HCT116 (cell line): ENCODE data around the gene SGF29. TPM values are rescaled to one million over a fixed set of nuclear protein-coding genes. Genes with fewer than 3 reads are reported as not detected.

Experiments used
- ATAC-seq: fragments of 200-7000 bp; cut with Tn5 transposase; 2 replicates; pipeline ENCODE4 v1.9.1; 2020; ENCODE audit warnings: mild to moderate bottlenecking, moderate library complexity
- BruUV-seq: library from RNA; stranded (reverse); fragments of 400-500 nt; replicated peaks from 2 replicates; lab custom pipeline; 2021; lab: Mats Ljungman, UMichigan
- CTCF ChIA-PET: fragments of 300-600 bp; sonication (Branson Sonifier 250); formaldehyde crosslinking; loops from one replicate; lab custom pipeline; 2021; ENCODE audit warnings: antibody characterized with exemption; lab: Charles Lee
- POLR2A ChIA-PET: fragments of 300-600, 350-600 bp; sonication (Branson Sonifier 250); formaldehyde crosslinking; loops from one replicate; lab custom pipeline; 2021; ENCODE audit warnings: antibody characterized with exemption; lab: Charles Lee
- RAD21 ChIA-PET, 2 experiments: fragments of 300-600 bp; sonication (Branson Sonifier 250); formaldehyde crosslinking; loops; one replicate each; lab custom pipeline; 2023; ENCODE audit warnings: low total read pairs in 2 of 2; ENCODE audit not compliant: uncharacterized antibody in 2 of 2, unreplicated experiment in 2 of 2, low non-redundant PET in 1 of 2; lab: Charles Lee
- DNase-seq: peaks from one replicate; pipeline ENCODE4 v3.0.0-alpha.2; 2010; ENCODE audit warnings: low read depth, low spot score
- H2AFZ ChIP-seq: fragments of 200-600 bp; shearing (Covaris generic), sonication (generic); 2 replicates; pipeline ENCODE4 v1.6.1; 2017; ENCODE audit warnings: low read depth, mixed run types, mixed read lengths, antibody characterized with exemption, low read length; ENCODE audit not compliant: poor library complexity, severe bottlenecking
- H3K27ac ChIP-seq: 2 replicates; pipeline ENCODE4 v1.5.1; 2012; ENCODE audit warnings: low read depth, low read length
- H3K27me3 ChIP-seq: fragments of 200-600 bp; sonication (generic); 2 replicates; pipeline ENCODE4 v1.6.1; 2016; ENCODE audit warnings: mixed run types, low read length, mixed read lengths; ENCODE audit not compliant: insufficient read depth
- H3K36me3 ChIP-seq, 2 experiments: fragments of 200-500 bp in 1 of 2; fragments of 200-600 bp in 1 of 2; sonication (Bioruptor generic) in 1 of 2; sonication (generic) in 1 of 2; 2 replicates each; pipeline versions ENCODE4 v1.5.1 to v1.6.1; 2014 to 2016; ENCODE audit warnings: low read length in 2 of 2, inconsistent platforms in 1 of 2, mixed read lengths in 1 of 2, mixed run types in 1 of 2; ENCODE audit not compliant: insufficient read depth in 2 of 2, control insufficient read depth in 1 of 2
- H3K4me1 ChIP-seq, 2 experiments: fragments of 200-600 bp in 1 of 2; sonication (generic) in 1 of 2; 2 replicates each; pipeline versions ENCODE4 v1.5.1 to v1.6.1; 2012 to 2017; ENCODE audit warnings: low read length in 2 of 2, inconsistent platforms in 1 of 2, mild to moderate bottlenecking in 1 of 2, mixed read lengths in 1 of 2, mixed run types in 1 of 2, moderate library complexity in 1 of 2; ENCODE audit not compliant: insufficient read depth in 2 of 2, control insufficient read depth in 1 of 2
- H3K4me2 ChIP-seq: fragments of 200-600 bp; sonication (generic); 2 replicates; pipeline ENCODE4 v1.6.1; 2017; ENCODE audit warnings: mixed run types, low read length, mixed read lengths
- H3K4me3 ChIP-seq, 2 experiments: fragments of 200-600 bp in 1 of 2; sonication (generic) in 1 of 2; replicated peaks in 1 of 2; 2 replicates each; pipeline ENCODE4 v1.5.1; 2011 to 2016; ENCODE audit warnings: low read length in 2 of 2, control low read depth in 1 of 2, low read depth in 1 of 2, mild to moderate bottlenecking in 1 of 2, mixed read lengths in 1 of 2, mixed run types in 1 of 2
- H3K79me2 ChIP-seq: fragments of 200-600 bp; sonication (generic); 2 replicates; pipeline ENCODE4 v1.6.1; 2017; ENCODE audit warnings: mild to moderate bottlenecking, mixed run types, low read length, moderate library complexity, mixed read lengths; ENCODE audit not compliant: insufficient read depth
- H3K9ac ChIP-seq: fragments of 200-600 bp; sonication (generic); 2 replicates; pipeline ENCODE4 v1.6.1; 2016; ENCODE audit warnings: low read length, mixed read lengths
- H3K9me2 ChIP-seq: fragments of 200-600 bp; sonication (generic), shearing (Covaris generic); 2 replicates; pipeline ENCODE4 v1.6.1; 2017; ENCODE audit warnings: mixed run types, mild to moderate bottlenecking, moderate library complexity; ENCODE audit not compliant: insufficient read depth
- H3K9me3 ChIP-seq, 2 experiments: fragments of 200-500 bp in 1 of 2; fragments of 200-600 bp in 1 of 2; sonication (Bioruptor generic) in 1 of 2; sonication (generic) in 1 of 2; 2 replicates each; pipeline ENCODE4 v1.6.1; 2014 to 2017; ENCODE audit warnings: low read length in 2 of 2, mixed read lengths in 2 of 2, inconsistent platforms in 1 of 2, low read depth in 1 of 2, mild to moderate bottlenecking in 1 of 2, mixed run types in 1 of 2, moderate library complexity in 1 of 2; ENCODE audit not compliant: control insufficient read depth in 1 of 2, insufficient read depth in 1 of 2
- H4K20me1 ChIP-seq: fragments of 200-600 bp; sonication (generic), shearing (Covaris generic); 2 replicates; pipeline ENCODE4 v1.6.1; 2017; ENCODE audit warnings: mixed run types, mild to moderate bottlenecking, moderate library complexity; ENCODE audit not compliant: insufficient read depth
- CBX3 ChIP-seq: IDR thresholded peaks from 2 replicates; pipeline ENCODE4 v1.6.1; 2012; ENCODE audit warnings: low read depth
- CEBPB ChIP-seq: IDR thresholded peaks from 2 replicates; pipeline ENCODE4 v1.6.1; 2012; ENCODE audit warnings: low read depth
- EGR1 ChIP-seq: IDR thresholded peaks from 2 replicates; pipeline ENCODE4 v1.6.1; 2012; ENCODE audit warnings: low read depth
- ELF1 ChIP-seq: IDR thresholded peaks from 2 replicates; pipeline ENCODE4 v1.6.1; 2012; ENCODE audit warnings: low read depth, borderline replicate concordance
- EZH2phosphoT487 ChIP-seq: fragments of 200-600 bp; IDR thresholded peaks from 2 replicates; pipeline ENCODE4 v1.6.1; 2018; ENCODE audit warnings: antibody characterized with exemption, borderline replicate concordance
- FOSL1 ChIP-seq: IDR thresholded peaks from 2 replicates; pipeline ENCODE4 v1.6.1; 2012; ENCODE audit warnings: low read depth
- JUND ChIP-seq: IDR thresholded peaks from 2 replicates; pipeline ENCODE4 v1.6.1; 2012
- POLR2A ChIP-seq: IDR thresholded peaks from 2 replicates; pipeline ENCODE4 v1.7.0; 2011; ENCODE audit warnings: borderline replicate concordance; ENCODE audit not compliant: insufficient read depth, insufficient read length; ENCODE audit errors: extremely low read depth
- POLR2AphosphoS5 ChIP-seq: IDR thresholded peaks from 2 replicates; pipeline ENCODE4 v1.6.1; 2011; ENCODE audit warnings: mild to moderate bottlenecking, low read depth, low read length, moderate library complexity
- RAD21 ChIP-seq: IDR thresholded peaks from 2 replicates; pipeline ENCODE4 v1.6.1; 2012; ENCODE audit warnings: low read depth, mild to moderate bottlenecking
- SIN3A ChIP-seq: IDR thresholded peaks from 2 replicates; pipeline ENCODE4 v1.6.1; 2012; ENCODE audit warnings: low read depth
- SRF ChIP-seq: IDR thresholded peaks from 2 replicates; pipeline ENCODE4 v1.6.1; 2012; ENCODE audit warnings: low read depth
- TCF7L2 ChIP-seq: IDR thresholded peaks from 2 replicates; pipeline ENCODE4 v1.7.0; 2011; ENCODE audit warnings: borderline replicate concordance, inconsistent platforms; ENCODE audit not compliant: insufficient read depth, insufficient read length; ENCODE audit errors: extremely low read depth
- YY1 ChIP-seq: IDR thresholded peaks from 2 replicates; pipeline ENCODE4 v1.6.1; 2011; ENCODE audit warnings: low read length, low read depth, moderate library complexity, mild to moderate bottlenecking; ENCODE audit not compliant: insufficient replicate concordance; ENCODE audit errors: extremely low read depth
- ZFX ChIP-seq: fragments of 450-650 bp; IDR thresholded peaks from 2 replicates; pipeline ENCODE4 v1.6.1; 2017
- ZNF274 ChIP-seq: fragments of 200-500 bp; sonication (Bioruptor generic); IDR thresholded peaks from 2 replicates; pipeline ENCODE4 v1.6.1; 2014; ENCODE audit warnings: mild to moderate bottlenecking, low read depth, low read length, inconsistent platforms
- intact Hi-C: fragments of 100-400 bp; cut with micrococcal nuclease; formaldehyde crosslinking; loops from 2 replicates; pipeline ENCODE4 v1.10.0; 2022
- total RNA-seq: library from RNA; stranded (reverse); gene quantifications from one replicate; pipeline ENCODE4 v1.2.1, GENCODE V29; 2021; ENCODE audit not compliant: unreplicated experiment
- TF ChIP-seq, protein P1 (sequence below), 3 experiments: fragments of 200-600 bp in 1 of 3; sonication (generic) in 1 of 3; IDR thresholded peaks in 2 of 3; conservative IDR thresholded peaks in 1 of 3; 2 replicates each; pipeline ENCODE4 v1.5.1; 2012 to 2017; ENCODE audit warnings: low read depth in 2 of 3, low read length in 2 of 3, antibody characterized with exemption in 1 of 3, borderline replicate concordance in 1 of 3, control low read depth in 1 of 3, mild to moderate bottlenecking in 1 of 3, mixed read lengths in 1 of 3, mixed run types in 1 of 3, moderate library complexity in 1 of 3; ENCODE audit not compliant: insufficient read depth in 1 of 3
- TF ChIP-seq, protein P2 (sequence below): IDR thresholded peaks from 2 replicates; pipeline ENCODE4 v1.6.1; 2012
- TF ChIP-seq, protein P3 (sequence below): IDR thresholded peaks from 2 replicates; pipeline ENCODE4 v1.6.1; 2012; ENCODE audit warnings: low read depth
- TF ChIP-seq, protein P4 (sequence below): IDR thresholded peaks from 2 replicates; pipeline ENCODE4 v1.6.1; 2011; ENCODE audit warnings: mild to moderate bottlenecking, low read length, moderate library complexity; ENCODE audit not compliant: insufficient replicate concordance; ENCODE audit errors: extremely low read depth

Gene SGF29
- total RNA-seq, 1 experiment from 2014 or later, result 19.7 TPM

DNA sequence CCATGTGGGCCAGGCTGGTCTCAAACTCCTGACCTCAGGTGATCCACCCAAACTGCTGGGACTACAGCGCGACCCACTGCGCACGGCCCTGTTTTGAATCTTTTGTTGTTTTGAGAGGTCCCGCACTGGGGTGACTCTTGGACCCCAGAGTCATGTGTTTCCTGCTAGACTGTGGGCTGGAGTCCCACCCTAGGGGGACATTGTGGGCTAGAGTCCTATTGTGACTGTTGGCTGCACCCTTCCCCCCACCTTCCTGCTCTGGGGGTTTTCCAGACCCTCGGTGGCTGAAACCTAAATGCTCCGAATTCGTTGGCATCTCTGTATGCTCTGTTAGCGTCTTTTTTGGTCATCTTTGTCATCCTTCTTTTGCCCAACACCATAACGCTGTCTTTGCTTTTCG lies 30.9 kb upstream of the SGF29 start:
- H3K9ac ChIP-seq, result no peak overlapping the region
- H3K27ac ChIP-seq, result no peak overlapping the region
- ATAC-seq (no peak), DNase-seq (no peak)
- no peaks in the 10 kb centered on the region for H3K79me2 ChIP-seq
- BruUV-seq, result no TSS peak
- no peaks in the 10 kb centered on the region for H3K9me3 ChIP-seq
- no peaks in the 10 kb centered on the region for H3K9me2 ChIP-seq
- POLR2A ChIA-PET, result no interaction called here
- CTCF ChIA-PET, result no interaction called here
- RAD21 ChIA-PET, result no interaction called here
- no peaks in the 10 kb centered on the region for H3K27me3 ChIP-seq
- no peak overlapping the region for H3K4me2 ChIP-seq
- TF ChIP-seq, protein P1, sequence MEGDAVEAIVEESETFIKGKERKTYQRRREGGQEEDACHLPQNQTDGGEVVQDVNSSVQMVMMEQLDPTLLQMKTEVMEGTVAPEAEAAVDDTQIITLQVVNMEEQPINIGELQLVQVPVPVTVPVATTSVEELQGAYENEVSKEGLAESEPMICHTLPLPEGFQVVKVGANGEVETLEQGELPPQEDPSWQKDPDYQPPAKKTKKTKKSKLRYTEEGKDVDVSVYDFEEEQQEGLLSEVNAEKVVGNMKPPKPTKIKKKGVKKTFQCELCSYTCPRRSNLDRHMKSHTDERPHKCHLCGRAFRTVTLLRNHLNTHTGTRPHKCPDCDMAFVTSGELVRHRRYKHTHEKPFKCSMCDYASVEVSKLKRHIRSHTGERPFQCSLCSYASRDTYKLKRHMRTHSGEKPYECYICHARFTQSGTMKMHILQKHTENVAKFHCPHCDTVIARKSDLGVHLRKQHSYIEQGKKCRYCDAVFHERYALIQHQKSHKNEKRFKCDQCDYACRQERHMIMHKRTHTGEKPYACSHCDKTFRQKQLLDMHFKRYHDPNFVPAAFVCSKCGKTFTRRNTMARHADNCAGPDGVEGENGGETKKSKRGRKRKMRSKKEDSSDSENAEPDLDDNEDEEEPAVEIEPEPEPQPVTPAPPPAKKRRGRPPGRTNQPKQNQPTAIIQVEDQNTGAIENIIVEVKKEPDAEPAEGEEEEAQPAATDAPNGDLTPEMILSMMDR (IDR thresholded peaks at IDR 0.05 in 2 of 3, conservative IDR thresholded peaks at IDR 0.05 in 1 of 3; ENCODE audit: borderline replicate concordance in 1 of 3, insufficient read depth in 1 of 3, low read depth in 2 of 3, low read length in 2 of 3), result no peak
- TF ChIP-seq ELF1 (no peak), EZH2phosphoT487 (no peak), SRF (no peak), TCF7L2 (no peak), CBX3 (no peak), FOSL1 (no peak), ZNF274 (no peak), SIN3A (no peak), EGR1 (no peak), YY1 (no peak), CEBPB (no peak), POLR2AphosphoS5 (no peak), JUND (no peak), POLR2A (no peak), ZFX (no peak), RAD21 (no peak)
- TF ChIP-seq, protein P2, sequence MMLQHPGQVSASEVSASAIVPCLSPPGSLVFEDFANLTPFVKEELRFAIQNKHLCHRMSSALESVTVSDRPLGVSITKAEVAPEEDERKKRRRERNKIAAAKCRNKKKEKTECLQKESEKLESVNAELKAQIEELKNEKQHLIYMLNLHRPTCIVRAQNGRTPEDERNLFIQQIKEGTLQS, result no peak
- TF ChIP-seq, protein P3, sequence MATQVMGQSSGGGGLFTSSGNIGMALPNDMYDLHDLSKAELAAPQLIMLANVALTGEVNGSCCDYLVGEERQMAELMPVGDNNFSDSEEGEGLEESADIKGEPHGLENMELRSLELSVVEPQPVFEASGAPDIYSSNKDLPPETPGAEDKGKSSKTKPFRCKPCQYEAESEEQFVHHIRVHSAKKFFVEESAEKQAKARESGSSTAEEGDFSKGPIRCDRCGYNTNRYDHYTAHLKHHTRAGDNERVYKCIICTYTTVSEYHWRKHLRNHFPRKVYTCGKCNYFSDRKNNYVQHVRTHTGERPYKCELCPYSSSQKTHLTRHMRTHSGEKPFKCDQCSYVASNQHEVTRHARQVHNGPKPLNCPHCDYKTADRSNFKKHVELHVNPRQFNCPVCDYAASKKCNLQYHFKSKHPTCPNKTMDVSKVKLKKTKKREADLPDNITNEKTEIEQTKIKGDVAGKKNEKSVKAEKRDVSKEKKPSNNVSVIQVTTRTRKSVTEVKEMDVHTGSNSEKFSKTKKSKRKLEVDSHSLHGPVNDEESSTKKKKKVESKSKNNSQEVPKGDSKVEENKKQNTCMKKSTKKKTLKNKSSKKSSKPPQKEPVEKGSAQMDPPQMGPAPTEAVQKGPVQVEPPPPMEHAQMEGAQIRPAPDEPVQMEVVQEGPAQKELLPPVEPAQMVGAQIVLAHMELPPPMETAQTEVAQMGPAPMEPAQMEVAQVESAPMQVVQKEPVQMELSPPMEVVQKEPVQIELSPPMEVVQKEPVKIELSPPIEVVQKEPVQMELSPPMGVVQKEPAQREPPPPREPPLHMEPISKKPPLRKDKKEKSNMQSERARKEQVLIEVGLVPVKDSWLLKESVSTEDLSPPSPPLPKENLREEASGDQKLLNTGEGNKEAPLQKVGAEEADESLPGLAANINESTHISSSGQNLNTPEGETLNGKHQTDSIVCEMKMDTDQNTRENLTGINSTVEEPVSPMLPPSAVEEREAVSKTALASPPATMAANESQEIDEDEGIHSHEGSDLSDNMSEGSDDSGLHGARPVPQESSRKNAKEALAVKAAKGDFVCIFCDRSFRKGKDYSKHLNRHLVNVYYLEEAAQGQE, result no peak
- TF ChIP-seq, protein P4, sequence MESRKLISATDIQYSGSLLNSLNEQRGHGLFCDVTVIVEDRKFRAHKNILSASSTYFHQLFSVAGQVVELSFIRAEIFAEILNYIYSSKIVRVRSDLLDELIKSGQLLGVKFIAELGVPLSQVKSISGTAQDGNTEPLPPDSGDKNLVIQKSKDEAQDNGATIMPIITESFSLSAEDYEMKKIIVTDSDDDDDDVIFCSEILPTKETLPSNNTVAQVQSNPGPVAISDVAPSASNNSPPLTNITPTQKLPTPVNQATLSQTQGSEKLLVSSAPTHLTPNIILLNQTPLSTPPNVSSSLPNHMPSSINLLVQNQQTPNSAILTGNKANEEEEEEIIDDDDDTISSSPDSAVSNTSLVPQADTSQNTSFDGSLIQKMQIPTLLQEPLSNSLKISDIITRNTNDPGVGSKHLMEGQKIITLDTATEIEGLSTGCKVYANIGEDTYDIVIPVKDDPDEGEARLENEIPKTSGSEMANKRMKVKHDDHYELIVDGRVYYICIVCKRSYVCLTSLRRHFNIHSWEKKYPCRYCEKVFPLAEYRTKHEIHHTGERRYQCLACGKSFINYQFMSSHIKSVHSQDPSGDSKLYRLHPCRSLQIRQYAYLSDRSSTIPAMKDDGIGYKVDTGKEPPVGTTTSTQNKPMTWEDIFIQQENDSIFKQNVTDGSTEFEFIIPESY, result no peak
- no peaks in the 10 kb centered on the region for H3K36me3 ChIP-seq
- no peak overlapping the region for H3K4me3 ChIP-seq
- no peaks in the 10 kb centered on the region for H4K20me1 ChIP-seq
- H2AFZ ChIP-seq, result no peak overlapping the region
- intact Hi-C loops, result no loop called here
- H3K4me1 ChIP-seq, result no peaks in the 10 kb centered on the region
